PC-3 (cell line): ENCODE results near the gene RAP1GAP2. TPM values are rescaled to one million over a fixed set of nuclear protein-coding genes. Genes with fewer than 3 reads are reported as not detected.

Source experiments
- ATAC-seq: fragments of 200-7000 bp; cut with Tn5 transposase; 2 replicates; pipeline ENCODE4 v1.9.1; 2020; ENCODE audit warnings: mild to moderate bottlenecking, moderate library complexity
- BruUV-seq: library from RNA; stranded (reverse); fragments of 400-500 nt; replicated peaks from 2 replicates; lab custom pipeline; 2021; lab: Mats Ljungman, UMichigan
- CTCF ChIA-PET: fragments of 300-600 bp; sonication (Branson Sonifier 250); formaldehyde crosslinking; loops from one replicate; lab custom pipeline; 2022; ENCODE audit warnings: antibody characterized with exemption; lab: Charles Lee
- POLR2A ChIA-PET: fragments of 300-600 bp; sonication (Branson Sonifier 250); formaldehyde crosslinking; loops from one replicate; lab custom pipeline; 2022; ENCODE audit warnings: antibody characterized with exemption; ENCODE audit not compliant: unreplicated experiment; lab: Charles Lee
- DNase-seq: peaks from one replicate; pipeline ENCODE4 v3.0.0-alpha.2; 2015
- H2AFZ ChIP-seq: fragments of 300-600 bp; sonication (generic); 2 replicates; pipeline ENCODE4 v1.6.0; 2016; ENCODE audit warnings: antibody characterized with exemption, low read length
- H3F3A ChIP-seq: fragments of 300-600 bp; sonication (generic); one replicate; pipeline ENCODE4 v1.6.0; 2017; ENCODE audit warnings: antibody characterized with exemption, low read length, control low read depth, mild to moderate bottlenecking; ENCODE audit not compliant: unreplicated experiment
- H3K27ac ChIP-seq: fragments of 300-600 bp; sonication (generic); 2 replicates; pipeline ENCODE4 v1.5.1; 2016; ENCODE audit warnings: mild to moderate bottlenecking, low read length
- H3K27me3 ChIP-seq: fragments of 300-600 bp; sonication (generic); 2 replicates; pipeline ENCODE4 v1.6.1; 2016; ENCODE audit warnings: low read length, mixed read lengths
- H3K36me3 ChIP-seq: fragments of 300-600 bp; sonication (generic); 2 replicates; pipeline ENCODE4 v1.6.1; 2016; ENCODE audit warnings: low read depth, mixed run types, low read length, mixed read lengths
- H3K4me1 ChIP-seq: fragments of 300-600 bp; sonication (generic); 2 replicates; pipeline ENCODE4 v1.5.1; 2016; ENCODE audit warnings: low read length; ENCODE audit not compliant: insufficient read depth
- H3K4me2 ChIP-seq: fragments of 300-600 bp; sonication (generic); 2 replicates; pipeline ENCODE4 v1.6.0; 2016; ENCODE audit warnings: low read length
- H3K4me3 ChIP-seq: fragments of 300-600 bp; sonication (generic); 2 replicates; pipeline ENCODE4 v1.5.1; 2016; ENCODE audit warnings: mild to moderate bottlenecking, low read length, mixed read lengths
- H3K79me2 ChIP-seq: fragments of 300-600 bp; sonication (generic); 2 replicates; pipeline ENCODE4 v1.6.1; 2017; ENCODE audit warnings: low read length, mixed read lengths
- H3K9ac ChIP-seq: fragments of 300-600 bp; sonication (generic); 2 replicates; pipeline ENCODE4 v1.6.0; 2016; ENCODE audit warnings: mild to moderate bottlenecking, low read length
- H3K9me2 ChIP-seq: fragments of 300-600 bp; sonication (generic); replicated peaks from 2 replicates; pipeline ENCODE4 v1.6.1; 2016; ENCODE audit warnings: mixed run types, low read length, mixed read lengths
- H3K9me3 ChIP-seq: fragments of 300-600 bp; sonication (generic); 2 replicates; pipeline ENCODE4 v1.6.1; 2016; ENCODE audit warnings: low read length, mixed read lengths
- H4K20me1 ChIP-seq: fragments of 300-600 bp; sonication (generic); 2 replicates; pipeline ENCODE4 v1.6.1; 2016; ENCODE audit warnings: low read length, mixed read lengths
- EZH2 ChIP-seq: fragments of 300-600 bp; sonication (generic); IDR thresholded peaks from one replicate; pipeline ENCODE4 v1.6.1; 2017; ENCODE audit warnings: antibody characterized with exemption, mild to moderate bottlenecking, low read length; ENCODE audit not compliant: unreplicated experiment
- EZH2phosphoT487 ChIP-seq: fragments of 300-600 bp; sonication (generic); IDR thresholded peaks from 2 replicates; pipeline ENCODE4 v1.6.1; 2018; ENCODE audit warnings: mild to moderate bottlenecking, antibody characterized with exemption, low read length, borderline replicate concordance
- intact Hi-C: fragments of 100-400 bp; cut with micrococcal nuclease; formaldehyde crosslinking; loops from 2 replicates; pipeline ENCODE4 v1.9.0; 2023
- total RNA-seq: library from RNA; depleted of rRNA; stranded (reverse); fragments of >200 nt; gene quantifications from 2 replicates; pipeline ENCODE4 v1.2.3, GENCODE V29; 2014
- TF ChIP-seq, protein P1 (sequence below): fragments of 300-600 bp; sonication (generic); conservative IDR thresholded peaks from 2 replicates; pipeline ENCODE4 v1.5.1; 2017; ENCODE audit warnings: antibody characterized with exemption, low read depth, mild to moderate bottlenecking, low read length

The RAP1GAP2 gene
- total RNA-seq, 1 experiment from 2014 or later, result 14.5 TPM

DNA sequence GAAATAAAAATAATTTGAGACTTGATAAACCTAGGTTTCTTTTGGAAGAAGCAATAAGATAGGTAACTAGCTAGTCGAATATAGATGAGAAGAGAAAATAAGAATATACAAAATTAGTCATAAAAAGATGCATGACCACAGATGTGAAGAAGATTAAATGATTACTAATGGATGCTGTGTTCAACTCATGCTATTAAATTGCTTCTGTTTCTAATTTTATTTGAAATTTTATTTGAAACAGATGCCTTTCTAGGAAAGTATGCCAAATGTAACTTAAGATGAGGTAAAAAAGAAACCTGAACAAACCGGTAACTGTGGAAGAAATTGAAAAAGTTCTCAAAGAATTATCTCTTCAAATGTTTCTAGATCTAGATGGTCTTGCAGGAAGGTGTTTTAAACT is 175.6 kb downstream of the RAP1GAP2 start:
- no peak overlapping the region for H2AFZ ChIP-seq
- POLR2A ChIA-PET, result no interaction called here
- no peaks in the 10 kb centered on the region for H3K9me2 ChIP-seq
- no peaks in the 10 kb centered on the region for H3K27me3 ChIP-seq
- peaks cover 7% of the 10 kb centered on the region; the same call in 1 of the 2 replicates for H3K4me1 ChIP-seq
- H3F3A ChIP-seq, result no peaks in the 10 kb centered on the region
- H3K36me3 ChIP-seq, result no peaks in the 10 kb centered on the region
- no peak overlapping the region for H3K9ac ChIP-seq
- no peaks in the 10 kb centered on the region for H3K9me3 ChIP-seq
- ATAC-seq (no peak), DNase-seq (no peak)
- intact Hi-C loops, result no loop called here
- H3K27ac ChIP-seq, result no peak overlapping the region
- H3K79me2 ChIP-seq, result peaks cover 12% of the 10 kb centered on the region
- TF ChIP-seq, protein P1, sequence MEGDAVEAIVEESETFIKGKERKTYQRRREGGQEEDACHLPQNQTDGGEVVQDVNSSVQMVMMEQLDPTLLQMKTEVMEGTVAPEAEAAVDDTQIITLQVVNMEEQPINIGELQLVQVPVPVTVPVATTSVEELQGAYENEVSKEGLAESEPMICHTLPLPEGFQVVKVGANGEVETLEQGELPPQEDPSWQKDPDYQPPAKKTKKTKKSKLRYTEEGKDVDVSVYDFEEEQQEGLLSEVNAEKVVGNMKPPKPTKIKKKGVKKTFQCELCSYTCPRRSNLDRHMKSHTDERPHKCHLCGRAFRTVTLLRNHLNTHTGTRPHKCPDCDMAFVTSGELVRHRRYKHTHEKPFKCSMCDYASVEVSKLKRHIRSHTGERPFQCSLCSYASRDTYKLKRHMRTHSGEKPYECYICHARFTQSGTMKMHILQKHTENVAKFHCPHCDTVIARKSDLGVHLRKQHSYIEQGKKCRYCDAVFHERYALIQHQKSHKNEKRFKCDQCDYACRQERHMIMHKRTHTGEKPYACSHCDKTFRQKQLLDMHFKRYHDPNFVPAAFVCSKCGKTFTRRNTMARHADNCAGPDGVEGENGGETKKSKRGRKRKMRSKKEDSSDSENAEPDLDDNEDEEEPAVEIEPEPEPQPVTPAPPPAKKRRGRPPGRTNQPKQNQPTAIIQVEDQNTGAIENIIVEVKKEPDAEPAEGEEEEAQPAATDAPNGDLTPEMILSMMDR, result no peak
- TF ChIP-seq EZH2, result no peak
- no peak for TF ChIP-seq EZH2phosphoT487
- no peak overlapping the region for H3K4me3 ChIP-seq
- CTCF ChIA-PET, result no interaction called here
- no peak overlapping the region for H3K4me2 ChIP-seq
- no peaks in the 10 kb centered on the region for H4K20me1 ChIP-seq
- BruUV-seq, result no TSS peak

DNA sequence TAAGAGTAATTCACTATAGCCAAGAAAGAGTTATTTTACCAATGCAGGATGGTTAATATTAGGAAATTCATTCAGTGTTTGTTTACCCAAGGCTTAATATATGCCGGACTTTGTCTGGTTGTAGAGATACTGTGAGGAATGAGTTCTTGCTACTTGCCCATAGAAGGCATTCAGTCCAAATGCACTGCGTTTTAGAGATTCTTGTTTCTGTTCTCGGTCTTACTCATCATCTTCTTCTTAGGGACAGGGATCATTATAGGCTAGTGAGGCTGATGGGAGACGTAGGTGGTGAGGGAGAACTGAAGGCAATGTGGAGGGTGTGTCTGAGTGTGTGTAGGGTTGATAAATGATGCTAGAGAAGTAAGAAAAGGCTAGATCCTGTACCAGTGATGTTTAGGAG is 176.5 kb downstream of the RAP1GAP2 start:
- ATAC-seq (no peak), DNase-seq (no peak)
- no peaks in the 10 kb centered on the region for H3K9me2 ChIP-seq
- no peak overlapping the region for H3K4me2 ChIP-seq
- no peak overlapping the region for H2AFZ ChIP-seq
- H3K4me3 ChIP-seq, result no peak overlapping the region
- H3F3A ChIP-seq, result no peaks in the 10 kb centered on the region
- peaks cover 12% of the 10 kb centered on the region for H3K79me2 ChIP-seq
- no peaks in the 10 kb centered on the region for H4K20me1 ChIP-seq
- H3K9me3 ChIP-seq, result no peaks in the 10 kb centered on the region
- H3K9ac ChIP-seq, result no peak overlapping the region
- TF ChIP-seq, protein P1, result no peak
- TF ChIP-seq EZH2phosphoT487, result no peak
- no peak for TF ChIP-seq EZH2
- intact Hi-C loops, result no loop called here
- no peaks in the 10 kb centered on the region for H3K36me3 ChIP-seq
- ChIA-PET CTCF (no interaction called here), POLR2A (no interaction called here)
- H3K27me3 ChIP-seq, result no peaks in the 10 kb centered on the region
- no peak overlapping the region for H3K27ac ChIP-seq
- no TSS peak for BruUV-seq
- H3K4me1 ChIP-seq, result peaks cover 7% of the 10 kb centered on the region; the same call in 1 of the 2 replicates

DNA sequence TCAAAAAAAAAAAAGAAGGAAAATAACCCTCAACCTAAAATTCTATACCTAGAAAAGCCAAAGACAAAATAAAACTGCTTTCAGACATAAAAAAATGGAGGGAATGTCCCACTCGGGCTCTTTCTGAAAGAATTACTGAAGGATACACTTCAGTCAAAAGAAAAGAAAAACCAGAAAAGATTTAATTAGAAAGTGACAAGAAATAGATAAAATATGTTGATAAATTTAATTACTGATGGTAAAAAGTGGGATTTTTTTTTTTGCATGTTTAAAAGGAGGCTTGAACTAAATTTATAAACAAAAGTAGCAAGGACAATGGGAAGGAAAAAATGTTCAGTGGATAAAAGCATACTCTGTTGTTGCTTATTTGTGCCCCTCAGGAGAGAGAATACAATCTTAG is 178.1 kb downstream of the RAP1GAP2 start:
- Histone ChIP-seq H2AFZ (no peak overlapping the region), H3F3A (no peaks in the 10 kb centered on the region), H4K20me1 (no peaks in the 10 kb centered on the region), H3K27me3 (no peaks in the 10 kb centered on the region), H3K4me3 (no peak overlapping the region), H3K4me1 (peaks cover 7% of the 10 kb centered on the region; the same call in 1 of the 2 replicates), H3K9me3 (no peaks in the 10 kb centered on the region), H3K79me2 (peaks cover 12% of the 10 kb centered on the region), H3K9ac (no peak overlapping the region), H3K36me3 (no peaks in the 10 kb centered on the region), H3K4me2 (no peak overlapping the region), H3K9me2 (no peaks in the 10 kb centered on the region), H3K27ac (no peak overlapping the region)
- ChIA-PET CTCF (no interaction called here), POLR2A (interaction anchor here (0.7 kb wide), 1 partner anchor 107 kb away, joined by 3 read pairs; no protein-coding TSS in a partner anchor)
- ATAC-seq (no peak), DNase-seq (no peak)
- TF ChIP-seq EZH2phosphoT487 (no peak), EZH2 (no peak)
- TF ChIP-seq, protein P1, result no peak
- intact Hi-C loops, result no loop called here
- no TSS peak for BruUV-seq
